GM12801 (cell line): Measurements from ENCODE around the gene KHDC1.

Experiments
- TF ChIP-seq, protein P1 (sequence below): IDR thresholded peaks from one replicate; pipeline ENCODE4 v1.5.1; 2011; ENCODE audit warnings: control low read depth; ENCODE audit not compliant: insufficient read length; ENCODE audit errors: extremely low read depth

Gene KHDC1

GRCh38 chr6:73252703-73253102, 10.3 kb downstream of the KHDC1 start:
- TF ChIP-seq, protein P1, sequence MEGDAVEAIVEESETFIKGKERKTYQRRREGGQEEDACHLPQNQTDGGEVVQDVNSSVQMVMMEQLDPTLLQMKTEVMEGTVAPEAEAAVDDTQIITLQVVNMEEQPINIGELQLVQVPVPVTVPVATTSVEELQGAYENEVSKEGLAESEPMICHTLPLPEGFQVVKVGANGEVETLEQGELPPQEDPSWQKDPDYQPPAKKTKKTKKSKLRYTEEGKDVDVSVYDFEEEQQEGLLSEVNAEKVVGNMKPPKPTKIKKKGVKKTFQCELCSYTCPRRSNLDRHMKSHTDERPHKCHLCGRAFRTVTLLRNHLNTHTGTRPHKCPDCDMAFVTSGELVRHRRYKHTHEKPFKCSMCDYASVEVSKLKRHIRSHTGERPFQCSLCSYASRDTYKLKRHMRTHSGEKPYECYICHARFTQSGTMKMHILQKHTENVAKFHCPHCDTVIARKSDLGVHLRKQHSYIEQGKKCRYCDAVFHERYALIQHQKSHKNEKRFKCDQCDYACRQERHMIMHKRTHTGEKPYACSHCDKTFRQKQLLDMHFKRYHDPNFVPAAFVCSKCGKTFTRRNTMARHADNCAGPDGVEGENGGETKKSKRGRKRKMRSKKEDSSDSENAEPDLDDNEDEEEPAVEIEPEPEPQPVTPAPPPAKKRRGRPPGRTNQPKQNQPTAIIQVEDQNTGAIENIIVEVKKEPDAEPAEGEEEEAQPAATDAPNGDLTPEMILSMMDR = no peak

DNA sequence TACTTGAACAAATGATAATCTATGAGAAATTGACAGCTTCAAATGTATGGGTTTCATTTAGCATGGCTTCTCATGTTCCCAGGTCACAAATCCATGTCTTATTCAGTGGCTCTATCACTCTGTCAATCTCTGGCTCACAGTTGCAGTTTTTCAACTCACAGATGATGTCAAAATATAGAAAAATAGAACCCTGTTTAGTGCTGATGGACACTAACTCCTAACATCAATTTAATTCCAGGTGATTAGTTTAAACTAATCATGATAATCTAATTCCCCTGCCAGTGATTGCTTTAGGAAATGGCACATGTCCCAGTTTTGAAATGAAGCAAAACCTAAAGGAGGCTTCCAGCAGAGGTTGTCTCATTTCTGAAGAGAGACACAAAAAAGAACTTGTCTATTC, 13.0 kb downstream of the KHDC1 start:
- TF ChIP-seq, protein P1 = no peak

DNA sequence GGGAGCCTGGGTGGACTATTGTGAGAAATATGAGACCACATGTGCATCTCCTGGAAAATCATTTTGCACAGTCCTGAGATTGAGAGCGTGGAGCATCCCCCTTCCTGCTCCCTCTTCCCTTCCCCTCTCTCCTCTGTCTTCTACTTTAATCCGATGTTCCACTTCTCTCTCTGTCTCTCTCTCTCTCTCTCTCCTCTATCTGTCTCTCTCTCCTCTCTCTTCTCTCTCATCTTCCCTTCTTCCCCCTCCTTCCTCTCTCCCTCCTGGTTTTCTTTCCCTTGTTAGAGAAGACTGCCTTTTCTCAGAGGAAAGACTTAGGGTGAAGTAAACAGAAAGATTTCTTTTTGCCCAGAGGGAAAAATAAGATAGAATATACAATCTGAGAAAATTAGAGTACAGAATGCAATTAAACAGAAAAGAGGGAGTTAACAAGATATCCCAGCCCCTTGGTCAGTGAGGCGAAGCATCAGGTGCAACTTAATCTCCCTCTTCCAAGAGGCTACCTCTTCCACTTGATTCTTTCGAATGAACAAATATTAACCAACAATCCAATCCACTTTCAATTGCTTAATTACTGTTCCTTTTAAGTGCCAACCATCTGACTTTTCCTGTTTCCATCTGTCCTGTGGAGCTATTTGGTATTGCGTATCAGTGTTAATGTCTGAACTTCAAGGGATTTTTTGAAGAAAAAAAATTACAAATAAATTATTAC, 14.6 kb downstream of the KHDC1 start:
- TF ChIP-seq, protein P1 = no peak

DNA sequence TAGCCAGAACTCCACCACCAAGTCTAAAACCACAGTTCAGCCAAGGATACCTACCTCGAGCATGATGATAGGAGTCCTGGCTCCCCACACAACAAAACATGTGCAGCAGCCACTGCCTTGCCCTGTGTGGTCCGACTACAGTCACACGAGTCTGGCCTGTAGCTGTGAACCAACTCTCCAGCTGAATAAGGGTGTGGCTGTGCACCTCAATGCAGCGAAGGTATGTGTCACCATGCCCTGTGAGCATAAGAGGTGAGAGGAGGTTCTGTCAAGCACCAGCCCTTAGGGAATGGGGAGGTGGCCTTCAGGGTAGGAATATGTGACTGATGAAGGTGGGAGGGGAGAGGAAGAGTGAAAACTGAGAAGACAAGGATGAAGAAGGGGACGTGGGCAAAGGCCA, 21.0 kb downstream of the KHDC1 start:
- TF ChIP-seq, protein P1 = no peak

- TF ChIP-seq, protein P1 = no peak
Observed at GRCh38 chr6:73240730-73241129, 22.3 kb downstream of the KHDC1 start.

- TF ChIP-seq, protein P1 = no peak
Observed at GRCh38 chr6:73236144-73236750, 26.7 kb downstream of the KHDC1 start.

DNA sequence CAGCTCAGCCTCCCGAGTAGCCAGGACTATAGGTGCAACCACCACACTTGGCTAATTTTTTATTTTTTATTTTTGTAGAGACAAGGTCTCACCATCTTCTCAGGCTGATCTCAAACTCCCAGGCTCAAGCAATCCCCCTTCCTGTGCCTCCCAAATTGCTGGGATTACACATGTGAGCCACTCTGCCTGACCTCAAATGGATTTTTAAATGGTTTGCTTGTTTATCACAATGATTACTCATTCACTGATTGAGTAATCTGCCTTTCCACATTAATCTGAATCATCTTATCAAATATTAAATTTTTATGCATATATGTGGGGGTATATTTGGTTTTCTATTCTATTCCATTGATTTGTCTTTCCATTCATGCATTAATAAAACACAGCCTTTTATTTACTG, 28.3 kb downstream of the KHDC1 start:
- TF ChIP-seq, protein P1 = no peak
